H9 (cell line): ENCODE results near the gene PRKAR1A. TPM values are rescaled to one million over a fixed set of nuclear protein-coding genes. Genes with fewer than 3 reads are reported as not detected.
A peak's percentile ranks its signal among the peaks of the same experiment; 100 is the strongest.

Source experiments
- DNase-seq: peaks from one replicate; pipeline ENCODE4 v3.0.0-alpha.2; 2017
- H2AFZ ChIP-seq: one replicate; pipeline ENCODE4 v1.6.1; 2013; ENCODE audit warnings: mild to moderate bottlenecking, low read length, control low read depth, moderate library complexity
- H2AK5ac ChIP-seq: 2 replicates; pipeline ENCODE4 v1.6.1; 2013; ENCODE audit warnings: low read length, control low read depth, mixed read lengths; ENCODE audit not compliant: insufficient read length
- H2BK120ac ChIP-seq: one replicate; pipeline ENCODE4 v1.6.1; 2013; ENCODE audit warnings: low read depth, mild to moderate bottlenecking, low read length, control low read depth, inconsistent platforms; ENCODE audit not compliant: poor library complexity, severe bottlenecking
- H2BK12ac ChIP-seq: 2 replicates; pipeline ENCODE4 v1.6.1; 2013; ENCODE audit warnings: low read length, control low read depth, mixed read lengths, low read depth; ENCODE audit not compliant: insufficient read length
- H2BK15ac ChIP-seq: 2 replicates; pipeline ENCODE4 v1.6.1; 2013; ENCODE audit warnings: low read depth, low read length, control low read depth
- H2BK20ac ChIP-seq: one replicate; pipeline ENCODE4 v1.6.1; 2013; ENCODE audit warnings: low read depth, mild to moderate bottlenecking, low read length, control low read depth, inconsistent platforms; ENCODE audit not compliant: poor library complexity, severe bottlenecking
- H2BK5ac ChIP-seq: 2 replicates; pipeline ENCODE4 v1.6.1; 2013; ENCODE audit warnings: low read length, control low read depth, mixed read lengths; ENCODE audit not compliant: insufficient read length
- H3K14ac ChIP-seq: 2 replicates; pipeline ENCODE4 v1.6.1; 2013; ENCODE audit warnings: low read length, control low read depth; ENCODE audit not compliant: insufficient read depth
- H3K18ac ChIP-seq: 2 replicates; pipeline ENCODE4 v1.6.1; 2013; ENCODE audit warnings: low read depth, mild to moderate bottlenecking, mixed read lengths, low read length, control low read depth; ENCODE audit not compliant: insufficient read length
- H3K23ac ChIP-seq: 2 replicates; pipeline ENCODE4 v1.6.1; 2013; ENCODE audit warnings: low read length, control low read depth, mixed read lengths, low read depth; ENCODE audit not compliant: insufficient read length
- H3K23me2 ChIP-seq: 2 replicates; pipeline ENCODE4 v1.6.1; 2013; ENCODE audit warnings: low read depth, mild to moderate bottlenecking, mixed read lengths, low read length, control low read depth; ENCODE audit not compliant: insufficient read length, poor library complexity, severe bottlenecking
- H3K27ac ChIP-seq: 2 replicates; pipeline ENCODE4 v1.5.1; 2013; ENCODE audit warnings: low read length, control low read depth, mixed read lengths, low read depth; ENCODE audit not compliant: insufficient read length
- H3K27me3 ChIP-seq: 2 replicates; pipeline ENCODE4 v1.6.1; 2013; ENCODE audit warnings: low read length, control low read depth, inconsistent platforms; ENCODE audit not compliant: insufficient read depth
- H3K4ac ChIP-seq: 2 replicates; pipeline ENCODE4 v1.6.1; 2013; ENCODE audit warnings: low read depth, mild to moderate bottlenecking, control low read depth, inconsistent platforms, low read length, moderate library complexity
- H3K4me1 ChIP-seq: 2 replicates; pipeline ENCODE4 v1.6.1; 2013; ENCODE audit warnings: low read length, control low read depth, inconsistent platforms; ENCODE audit not compliant: insufficient read depth
- H3K4me2 ChIP-seq: 2 replicates; pipeline ENCODE4 v1.6.1; 2013; ENCODE audit warnings: low read length, control low read depth, mixed read lengths; ENCODE audit not compliant: insufficient read length, insufficient read depth
- H3K56ac ChIP-seq: 2 replicates; pipeline ENCODE4 v1.6.1; 2013; ENCODE audit warnings: low read depth, mild to moderate bottlenecking, mixed read lengths, low read length, control low read depth; ENCODE audit not compliant: insufficient read length
- H3K79me1 ChIP-seq: 2 replicates; pipeline ENCODE4 v1.6.1; 2013; ENCODE audit warnings: low read depth, mild to moderate bottlenecking, moderate library complexity, low read length, control low read depth, inconsistent platforms; ENCODE audit not compliant: insufficient read depth, poor library complexity, severe bottlenecking
- H3K79me2 ChIP-seq: 2 replicates; pipeline ENCODE4 v1.6.1; 2013; ENCODE audit warnings: low read length, control low read depth, inconsistent platforms; ENCODE audit not compliant: insufficient read depth
- H3K9ac ChIP-seq: 2 replicates; pipeline ENCODE4 v1.6.1; 2013; ENCODE audit warnings: low read length, control low read depth, mixed read lengths; ENCODE audit not compliant: insufficient read length; ENCODE audit errors: extremely low read depth
- H3K9me3 ChIP-seq: one replicate; pipeline ENCODE4 v1.6.1; 2013; ENCODE audit warnings: low read depth, low read length, inconsistent platforms; ENCODE audit not compliant: control insufficient read depth
- H3T11ph ChIP-seq: one replicate; pipeline ENCODE4 v1.6.1; 2013; ENCODE audit warnings: mild to moderate bottlenecking, low read length, control low read depth, inconsistent platforms
- H4K20me1 ChIP-seq: one replicate; pipeline ENCODE4 v1.6.1; 2013; ENCODE audit not compliant: control insufficient read depth, insufficient read length, insufficient read depth
- H4K5ac ChIP-seq: 2 replicates; pipeline ENCODE4 v1.6.1; 2013; ENCODE audit warnings: low read depth, mild to moderate bottlenecking, mixed read lengths, low read length, control low read depth; ENCODE audit not compliant: insufficient read length
- H4K8ac ChIP-seq: replicated peaks from 2 replicates; pipeline ENCODE4 v1.6.1; 2013; ENCODE audit warnings: low read length, control low read depth, mixed read lengths, low read depth; ENCODE audit not compliant: insufficient read length
- H4K91ac ChIP-seq: 2 replicates; pipeline ENCODE4 v1.6.1; 2013; ENCODE audit warnings: low read depth, mild to moderate bottlenecking, moderate library complexity, mixed read lengths, low read length, control low read depth; ENCODE audit not compliant: insufficient read length
- H3K27ac Mint-ChIP-seq, 3 experiments: 2 replicates in 2 of 3; 3 replicates in 1 of 3; pipeline ENCODE4 v1.8.0; 2020 to 2021; ENCODE audit warnings: mixed read lengths in 3 of 3, mild to moderate bottlenecking in 1 of 3, moderate library complexity in 1 of 3
- H3K27me3 Mint-ChIP-seq: 2 replicates; pipeline ENCODE4 v1.8.0; 2021; ENCODE audit warnings: low read depth, mild to moderate bottlenecking, moderate library complexity, mixed read lengths
- H3K36me3 Mint-ChIP-seq, 3 experiments: 2 replicates in 2 of 3; 3 replicates in 1 of 3; pipeline ENCODE4 v1.8.0; 2020 to 2021; ENCODE audit warnings: low read depth in 3 of 3, mixed read lengths in 3 of 3; ENCODE audit not compliant: insufficient read depth in 1 of 3
- H3K4me1 Mint-ChIP-seq, 2 experiments: 2 replicates each; pipeline ENCODE4 v1.8.0; 2020; ENCODE audit warnings: mixed read lengths in 2 of 2
- H3K4me3 Mint-ChIP-seq, 2 experiments: 2 replicates in 1 of 2; 3 replicates in 1 of 2; pipeline ENCODE4 v1.8.0; 2020 to 2021; ENCODE audit warnings: mild to moderate bottlenecking in 2 of 2, mixed read lengths in 2 of 2, moderate library complexity in 1 of 2
- H3K9me3 Mint-ChIP-seq, 2 experiments: 2 replicates in 1 of 2; 3 replicates in 1 of 2; pipeline ENCODE4 v1.8.0; 2020; ENCODE audit warnings: mild to moderate bottlenecking in 2 of 2, mixed read lengths in 2 of 2, moderate library complexity in 1 of 2
- CTCF ChIP-seq: fragments of 200-600 bp; sonication (generic); conservative IDR thresholded peaks from 3 replicates; pipeline ENCODE4 v1.8.0; 2021; ENCODE audit warnings: antibody characterized with exemption, mild to moderate bottlenecking
- WGBS: extraction: QIAGEN DNeasy Blood & Tissue Kit; methylation state at CpG from one replicate; pipeline ENCODE4 v1.1.7; 2013; ENCODE audit warnings: missing lambda C conversion rate, low lambda C conversion rate, mixed read lengths; ENCODE audit not compliant: insufficient read length; ENCODE audit errors: extremely low coverage; 5-methylcytosine and 5-hydroxymethylcytosine counted together
- total RNA-seq: library from RNA; stranded (reverse); gene quantifications from 2 replicates; pipeline ENCODE4 v1.2.1, GENCODE V29; 2021

PRKAR1A gene
- total RNA-seq, 1 experiment from 2014 or later, result 171 TPM

GRCh38 chr17:68587026-68587425 is 74.8 kb downstream of the PRKAR1A start:
- H3K27me3 Mint-ChIP-seq, result no peaks in the 10 kb centered on the region; the same call in 1 of the 2 replicates
- H3K9ac ChIP-seq, result no peak overlapping the region
- no peak overlapping the region for H3K18ac ChIP-seq
- H3K27me3 ChIP-seq, result no peaks in the 10 kb centered on the region
- no CpG with 5 or more reads among the region's 5 CpGs for WGBS
- no peak overlapping the region for H3K4me3 Mint-ChIP-seq
- H2BK12ac ChIP-seq, result no peak overlapping the region
- no peak overlapping the region for H4K5ac ChIP-seq
- H4K91ac ChIP-seq, result no peak overlapping the region
- no peaks in the 10 kb centered on the region for H3K9me3 ChIP-seq
- no peak overlapping the region for H3K27ac ChIP-seq
- no peak overlapping the region for H3K27ac Mint-ChIP-seq
- H3K4me2 ChIP-seq, result no peak overlapping the region
- no peak overlapping the region for H3T11ph ChIP-seq
- H4K8ac ChIP-seq, result no peak overlapping the region
- H3K79me2 ChIP-seq, result no peaks in the 10 kb centered on the region
- H3K36me3 Mint-ChIP-seq, result peaks cover 1 to 70% (median 42%) of the 10 kb centered on the region in 3 experiments; a peak in 5 of 7 replicates
- no peak overlapping the region for H2BK120ac ChIP-seq
- H2AK5ac ChIP-seq, result no peak overlapping the region
- no peaks in the 10 kb centered on the region for H3K23me2 ChIP-seq
- H3K14ac ChIP-seq, result no peak overlapping the region
- H2BK5ac ChIP-seq, result no peak overlapping the region
- no peak overlapping the region for H2BK15ac ChIP-seq
- H2AFZ ChIP-seq, result no peak overlapping the region
- no peaks in the 10 kb centered on the region for H3K79me1 ChIP-seq
- H2BK20ac ChIP-seq, result no peak overlapping the region
- peaks cover 2% of the 10 kb centered on the region for H4K20me1 ChIP-seq
- H3K4me1 ChIP-seq, result no peaks in the 10 kb centered on the region
- peak; percentile 18 for DNase-seq
- peaks cover 4 to 5% of the 10 kb centered on the region in 2 experiments for H3K4me1 Mint-ChIP-seq
- H3K4ac ChIP-seq, result no peak overlapping the region
- no peak overlapping the region for H3K23ac ChIP-seq
- peaks cover 7 to 16% of the 10 kb centered on the region in 2 experiments; a peak in 4 of 5 replicates for H3K9me3 Mint-ChIP-seq
- no peak overlapping the region for H3K56ac ChIP-seq
- TF ChIP-seq CTCF, result no peak
